ENCODE measurements around the gene TIGD6.

GRCh38 chr5:149990518-149991376 lies 9.7 kb downstream of the TIGD6 start:
- TF ChIP-seq CTCF (IDR thresholded peaks at IDR 0.05): peak; percentile 88 to 97 (median 92)
- TF ChIP-seq POLR2AphosphoS5 (IDR thresholded peaks at IDR 0.05): no peak
- no peak for TF ChIP-seq EP300 (IDR thresholded peaks at IDR 0.05; ENCODE audit: low read depth)

Measured in transverse colon (tissue), 4 donors.